ENCODE measurements around the gene FAM50A.
"Not testable (repeated sequence)": the region's sequence is repeated elsewhere in the genome, so short reads cannot be mapped to it uniquely, and the experiment has no call there.

Gene FAM50A

GRCh38 chrX:154484255-154485149 lies 40.6 kb downstream of the FAM50A start:
- no peak for DNase-seq (ENCODE audit: low read depth in 2 of 2)

DNA sequence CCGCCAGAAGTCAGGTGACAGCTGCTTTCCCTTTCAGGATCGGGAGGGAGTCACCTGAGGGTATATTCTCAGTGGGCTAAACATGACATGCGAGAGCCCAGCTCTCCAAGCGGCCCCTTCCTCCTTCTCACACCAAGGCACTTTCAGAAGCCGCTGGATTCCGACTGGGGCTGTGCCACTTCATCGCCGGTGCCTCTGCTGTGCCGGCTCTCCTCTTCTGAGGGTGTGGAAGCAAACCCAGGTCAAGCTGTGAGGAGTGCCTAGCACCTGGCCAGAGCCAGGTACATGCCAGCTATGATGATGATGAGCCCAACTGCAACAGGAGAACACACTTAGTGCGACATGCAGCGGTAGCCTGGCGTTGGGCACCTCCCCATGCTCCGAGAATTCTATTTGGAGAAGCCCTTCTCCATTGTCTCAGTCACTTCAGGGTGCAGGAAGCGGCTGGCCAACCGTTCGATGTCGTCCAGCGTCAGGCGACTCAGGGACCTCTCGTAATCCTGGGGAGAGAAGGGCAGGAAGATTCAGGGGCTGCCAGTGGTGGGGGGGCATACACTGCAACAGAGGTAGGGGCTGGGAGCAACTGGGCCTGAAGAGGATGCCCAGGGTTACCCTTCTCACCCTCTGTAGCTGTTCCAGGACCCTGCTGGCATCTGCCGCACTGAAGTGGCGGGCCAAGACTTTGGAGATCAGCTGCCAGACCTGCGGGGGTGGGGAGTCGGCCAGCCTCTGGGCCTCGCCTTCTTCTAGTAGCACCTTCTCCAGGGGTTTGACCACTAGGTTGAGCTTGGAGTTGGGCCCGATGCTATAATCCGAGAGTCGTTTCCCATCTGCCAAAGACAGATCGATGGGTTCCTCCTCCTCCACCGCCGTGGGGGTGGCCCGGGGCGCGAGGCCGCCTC lies 41.5 kb downstream of the FAM50A start:
- DNase-seq (ENCODE audit: low read depth in 2 of 2) = no peak

DNA sequence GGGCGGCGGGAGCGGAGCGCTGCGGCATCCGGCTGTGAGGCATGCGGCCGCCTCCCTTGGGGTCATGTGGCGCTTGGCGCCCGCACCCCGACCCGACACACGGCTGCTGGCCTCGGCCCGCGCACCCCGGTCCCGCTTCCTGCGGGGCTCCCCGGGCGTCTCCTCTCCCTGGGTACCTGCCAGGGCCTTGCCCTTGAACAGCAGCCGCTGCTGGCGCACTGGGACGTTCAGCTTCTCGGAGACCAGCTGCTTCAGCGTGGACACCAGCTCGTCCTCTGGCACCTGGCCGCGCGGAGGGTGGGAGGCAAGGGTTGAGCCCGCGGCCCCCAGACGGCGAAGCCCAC lies 42.1 kb downstream of the FAM50A start:
- DNase-seq (ENCODE audit: low read depth in 2 of 2) = no peak

DNA sequence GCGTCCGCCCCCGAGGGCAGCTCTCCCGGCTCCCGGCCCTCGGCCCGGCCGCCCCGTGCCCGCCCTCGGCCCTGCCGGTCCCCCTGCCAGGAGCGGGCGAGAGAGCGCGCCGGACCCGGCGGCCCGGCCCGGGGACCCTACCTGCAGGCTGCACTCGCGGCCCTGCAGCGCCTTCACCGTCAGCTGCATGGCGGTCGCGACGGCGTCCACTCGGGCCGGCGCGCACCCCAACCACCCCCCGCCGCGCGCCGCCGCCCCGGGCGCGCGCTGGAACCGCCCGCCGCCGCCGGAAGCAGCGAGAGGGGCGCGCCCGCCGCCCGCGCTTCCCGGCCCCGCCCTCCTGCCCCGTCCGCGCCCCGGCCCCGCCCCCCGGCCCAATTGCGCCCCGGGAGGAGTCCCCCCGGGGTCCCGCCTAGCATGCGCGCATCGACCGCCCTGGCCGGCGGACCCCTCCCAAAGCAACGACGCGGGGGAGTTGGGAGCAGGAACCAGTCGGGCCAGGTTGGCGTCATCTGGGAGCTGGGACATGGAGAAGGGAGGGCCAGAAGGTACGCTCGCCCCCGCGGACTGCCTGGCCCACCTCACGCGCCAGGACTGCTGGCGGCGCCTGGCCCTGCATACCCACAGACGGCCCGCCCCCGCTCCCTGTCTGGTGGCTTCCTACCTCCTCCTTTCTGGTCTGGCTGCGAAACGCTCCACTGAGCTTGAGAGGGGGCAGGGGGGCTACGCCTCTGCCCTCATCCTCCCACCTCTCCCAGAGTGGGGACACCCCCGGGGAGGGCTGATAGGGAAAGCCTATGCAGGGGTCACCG lies 42.7 kb downstream of the FAM50A start, which contains the start of gene UBL4A:
Gene UBL4A, minus strand, starts transcription at position 220 of the 812 bp plus-strand sequence. Its CDS starts 31 bp downstream, at position 189.
- peak in 1 of 2 donors; percentile 26 for DNase-seq (ENCODE audit: low read depth in 2 of 2)

- DNase-seq (ENCODE audit: low read depth in 2 of 2) = no peak
Observed at GRCh38 chrX:154487518-154488290, 43.8 kb downstream of the FAM50A start.

- DNase-seq (ENCODE audit: low read depth in 2 of 2) = no peak
Observed at GRCh38 chrX:154488336-154489075, 44.6 kb downstream of the FAM50A start.

GRCh38 chrX:154489182-154489581 lies 45.2 kb downstream of the FAM50A start:
- no peak for DNase-seq (ENCODE audit: low read depth in 2 of 2)

DNA sequence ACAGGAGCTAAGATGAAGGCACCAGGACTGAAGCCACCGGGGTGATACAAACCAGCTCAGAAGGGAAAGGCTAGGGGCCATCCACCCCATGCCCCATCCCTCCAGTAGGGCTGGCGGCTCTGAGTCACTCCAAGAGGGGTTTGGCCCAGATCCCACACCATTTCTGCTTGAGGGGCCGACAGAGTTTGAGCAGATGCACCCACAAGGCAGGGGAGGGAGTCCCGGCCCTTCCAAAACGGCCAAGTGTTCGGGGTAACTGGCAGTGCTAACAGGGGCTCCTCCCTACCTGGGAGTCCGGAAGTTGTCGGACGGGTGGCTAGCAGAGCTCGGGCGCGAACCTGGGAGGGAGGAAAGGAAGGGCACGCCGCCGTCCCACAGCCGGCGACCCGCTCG lies 46.1 kb downstream of the FAM50A start:
- no peak for DNase-seq (ENCODE audit: low read depth in 2 of 2)

- DNase-seq (ENCODE audit: low read depth in 2 of 2) = peak; percentile 80 to 84
Observed at GRCh38 chrX:154490414-154491083, 46.6 kb downstream of the FAM50A start, which contains the start of gene SLC10A3. SLC10A3 (minus strand) TSS chrX:154490629; CDS start chrX:154488940, 1,689 bp downstream.

DNA sequence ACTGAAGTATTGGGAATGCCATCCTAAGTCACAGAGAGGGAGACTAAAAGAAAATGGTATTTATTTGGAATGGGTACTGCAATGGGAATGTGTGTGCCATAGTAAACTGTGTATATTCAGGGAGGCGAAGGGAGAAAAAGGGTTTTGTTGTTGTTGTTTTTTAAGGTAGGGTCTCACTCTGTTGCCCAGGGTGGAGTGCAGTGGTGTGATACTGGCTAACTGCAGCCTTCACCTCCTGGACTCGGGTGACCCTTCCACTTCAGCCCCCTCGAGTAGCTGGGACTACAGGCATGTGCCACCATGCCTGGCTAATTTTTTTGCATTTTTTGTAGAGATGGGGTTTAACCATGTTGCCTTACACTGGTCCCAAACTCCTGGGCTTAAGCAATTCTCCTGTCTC lies 50.8 kb downstream of the FAM50A start:
- no peak for DNase-seq (ENCODE audit: low read depth in 2 of 2)

GRCh38 chrX:154495472-154495922 lies 51.6 kb downstream of the FAM50A start:
- no peak for DNase-seq (ENCODE audit: low read depth in 2 of 2)

DNA sequence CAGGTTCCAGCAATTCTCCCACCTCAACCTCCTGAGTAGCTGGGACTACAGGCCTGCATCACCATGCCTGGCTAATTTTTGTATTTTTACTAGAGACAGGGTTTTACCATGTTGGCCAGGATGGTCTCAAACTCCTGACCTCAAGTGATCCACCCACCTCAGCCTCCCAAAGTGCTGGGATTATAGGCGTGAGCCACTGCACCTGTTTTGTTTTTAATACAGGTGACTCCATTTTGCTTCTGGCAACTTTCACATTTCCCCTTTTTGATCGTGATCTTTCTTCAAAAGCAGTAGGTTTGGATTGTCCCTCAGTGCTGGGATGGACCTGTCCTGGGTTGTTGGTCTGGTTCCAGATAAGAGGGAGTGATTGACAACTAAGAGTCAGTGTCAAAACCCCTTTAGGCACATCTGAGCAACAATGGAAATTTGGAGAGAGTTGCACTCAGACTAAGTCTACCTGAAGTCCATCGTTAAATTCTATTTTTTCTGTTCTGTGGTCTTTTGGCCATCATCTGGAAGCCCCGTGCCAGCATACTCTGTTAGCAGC lies 52.7 kb downstream of the FAM50A start:
- not testable (repeated sequence) for DNase-seq (ENCODE audit: low read depth in 2 of 2)

All from stimulated activated CD4-positive, alpha-beta T cell treated with anti-CD3 and anti-CD28 coated beads, Interleukin-15, amount 100 ng/mL, for 48 hours (primary cell).